Activated CD8-positive, alpha-beta memory T cell treated with anti-CD3 and anti-CD28 coated beads for 1 hour (primary cell): ENCODE results near the gene KRTAP4-16.
"Not testable (repeated sequence)": the region's sequence is repeated elsewhere in the genome, so short reads cannot be mapped to it uniquely, and the experiment has no call there.

Experiments
- DNase-seq, 2 donors: peaks; one replicate each; pipeline ENCODE4 v3.0.0-alpha.2; 2020; ENCODE audit warnings: low read depth in 1 of 2; ENCODE audit errors: extremely low read depth in 1 of 2

KRTAP4-16 gene

GRCh38 chr17:41101586-41102259, at the start of gene KRTAP4-16:
Gene KRTAP4-16 (minus strand): TSS chr17:41102209. CDS start chr17:41102209, 0 bp downstream.
- DNase-seq, result no peak

GRCh38 chr17:41151525-41151924, 49.5 kb upstream of the KRTAP4-16 start:
- no peak for DNase-seq

GRCh38 chr17:41150026-41150425, 48.0 kb upstream of the KRTAP4-16 start:
- DNase-seq, result no peak

GRCh38 chr17:41149652-41149985, 47.6 kb upstream of the KRTAP4-16 start, which contains the start of gene KRTAP4-5:
Gene KRTAP4-5 (minus strand): TSS chr17:41149825. CDS start chr17:41149767, 58 bp downstream.
- no peak for DNase-seq

GRCh38 chr17:41148971-41149651, 47.1 kb upstream of the KRTAP4-16 start:
- not testable (repeated sequence) for DNase-seq

- no peak for DNase-seq
Observed at GRCh38 chr17:41147531-41148204, 45.7 kb upstream of the KRTAP4-16 start.

GRCh38 chr17:41145261-41145660, 43.3 kb upstream of the KRTAP4-16 start:
- no peak for DNase-seq

GRCh38 chr17:41144846-41145245, 42.8 kb upstream of the KRTAP4-16 start:
- DNase-seq, result no peak

- DNase-seq, result no peak
Observed at GRCh38 chr17:41141361-41141760, 39.4 kb upstream of the KRTAP4-16 start.

- DNase-seq, result no peak
Observed at GRCh38 chr17:41140360-41141131, 38.5 kb upstream of the KRTAP4-16 start, which contains the start of gene KRTAP4-6. Gene KRTAP4-6 (minus strand): TSS chr17:41140544. CDS start chr17:41140487, 57 bp downstream.

- not testable (repeated sequence) for DNase-seq
Observed at GRCh38 chr17:41139865-41140264, 37.9 kb upstream of the KRTAP4-16 start.

GRCh38 chr17:41133880-41134735, 32.1 kb upstream of the KRTAP4-16 start:
- DNase-seq, result no peak

GRCh38 chr17:41131979-41132378, 30.0 kb upstream of the KRTAP4-16 start:
- DNase-seq, result no peak

GRCh38 chr17:41127371-41127770, 25.4 kb upstream of the KRTAP4-16 start:
- DNase-seq, result no peak

- no peak for DNase-seq
Observed at GRCh38 chr17:41126412-41126811, 24.4 kb upstream of the KRTAP4-16 start.

- DNase-seq, result no peak
Observed at GRCh38 chr17:41125064-41125463, 23.1 kb upstream of the KRTAP4-16 start.

GRCh38 chr17:41123991-41124371, 22.0 kb upstream of the KRTAP4-16 start, which contains the start of gene KRTAP4-12:
Gene KRTAP4-12 (minus strand): TSS chr17:41124182. CDS start chr17:41124122, 60 bp downstream.
- DNase-seq, result not testable (repeated sequence)

- DNase-seq, result not testable (repeated sequence)
Observed at GRCh38 chr17:41123292-41123990, 21.4 kb upstream of the KRTAP4-16 start.

GRCh38 chr17:41121742-41122141, 19.7 kb upstream of the KRTAP4-16 start:
- no peak for DNase-seq
